GM13976 (cell line): ENCODE data around the gene GALNT9.

ENCODE experiments used
- DNase-seq: peaks from one replicate; pipeline ENCODE4 v3.0.0; 2012; ENCODE audit warnings: low spot score
- CTCF ChIP-seq: IDR thresholded peaks from 2 replicates; pipeline ENCODE4 v1.5.1; 2012; ENCODE audit warnings: borderline replicate concordance, mild to moderate bottlenecking; ENCODE audit not compliant: insufficient read depth; ENCODE audit errors: extremely low read depth, missing control alignments, control extremely low read depth
- in situ Hi-C: fragments of 300-500 bp; cut with MboI; formaldehyde crosslinking; loops from one replicate; pipeline ENCODE4 v1.12.0; 2022; ENCODE audit warnings: low sequenced_read_pairs, mixed read lengths, inconsistent platforms; ENCODE audit not compliant: unreplicated experiment

GALNT9 gene

DNA sequence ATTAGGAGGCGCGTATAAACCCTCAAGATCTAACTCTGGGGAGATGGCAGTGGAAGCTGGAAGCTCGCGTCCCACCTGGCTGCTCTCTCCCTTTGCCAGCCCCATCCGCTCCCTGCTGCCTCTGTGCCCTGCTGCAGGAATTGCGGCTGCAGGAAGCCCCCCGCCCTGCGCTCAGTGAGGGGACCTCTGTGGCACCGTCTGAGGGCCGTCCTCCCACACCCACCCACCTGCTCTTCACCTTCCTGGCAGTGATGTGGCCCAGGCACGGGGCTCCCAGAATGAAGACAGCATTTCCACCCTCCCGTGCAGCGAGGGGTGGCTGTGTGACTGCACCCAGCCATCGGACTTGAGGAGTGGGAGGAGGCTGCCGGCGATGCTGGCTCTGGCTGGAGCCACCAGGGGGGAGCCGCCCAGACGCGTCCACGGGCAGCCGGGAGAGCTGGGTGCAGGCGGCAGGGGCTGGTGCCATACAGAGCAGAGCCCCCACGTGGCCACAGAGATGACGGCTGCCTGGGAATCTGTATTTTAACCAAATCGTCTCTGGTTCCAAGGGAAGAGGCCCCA lies 28.3 kb upstream of the GALNT9 start:
- no peak for TF ChIP-seq CTCF
- in situ Hi-C loops, result no loop called here
- DNase-seq, result no peak

DNA sequence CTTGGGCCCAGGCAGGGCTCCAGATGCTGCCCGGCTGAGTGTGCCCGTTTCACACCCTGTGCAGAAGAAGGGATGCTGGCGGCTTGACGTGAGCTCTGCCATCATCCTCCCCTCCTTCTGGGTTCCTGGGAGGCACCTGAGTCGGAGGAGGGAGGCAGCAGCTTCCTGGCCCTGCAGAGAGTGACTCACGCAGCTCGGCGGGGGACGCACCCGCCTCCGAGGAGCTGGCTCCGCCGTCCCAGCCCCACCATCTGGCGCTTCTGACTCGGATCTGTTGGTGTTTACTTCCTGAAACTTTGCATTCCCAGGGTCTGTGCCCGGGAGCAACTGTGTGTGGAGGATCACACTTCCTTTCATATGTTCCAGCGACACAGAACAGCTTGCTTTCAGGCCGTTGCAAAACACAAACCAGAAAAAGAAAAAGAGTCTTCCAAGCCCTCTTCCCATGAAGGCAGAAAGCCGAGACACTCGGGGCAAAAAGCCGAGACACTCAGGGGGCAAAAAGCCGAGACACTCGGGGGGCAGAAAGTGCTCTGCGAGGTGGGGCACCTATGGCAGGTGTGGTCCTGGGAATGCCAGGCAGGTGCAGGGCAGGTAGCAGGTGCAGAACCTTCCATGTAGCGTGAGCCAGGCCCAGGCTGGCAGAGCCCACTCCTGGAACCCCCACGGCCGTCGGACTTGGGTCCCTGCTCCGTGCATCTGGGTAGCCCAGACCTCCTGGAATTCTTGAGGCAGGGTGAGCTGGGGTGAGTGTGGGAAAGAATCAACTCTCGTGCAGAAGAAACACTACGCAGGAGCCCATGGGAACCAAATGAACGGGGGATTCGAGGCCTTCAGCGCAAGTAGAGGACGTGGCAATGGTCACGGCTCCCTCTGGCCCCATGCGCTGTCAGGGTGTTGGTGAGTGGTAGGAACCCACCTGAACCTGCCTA lies 27.6 kb upstream of the GALNT9 start:
- in situ Hi-C loops, result no loop called here
- no peak for DNase-seq
- no peak for TF ChIP-seq CTCF

DNA sequence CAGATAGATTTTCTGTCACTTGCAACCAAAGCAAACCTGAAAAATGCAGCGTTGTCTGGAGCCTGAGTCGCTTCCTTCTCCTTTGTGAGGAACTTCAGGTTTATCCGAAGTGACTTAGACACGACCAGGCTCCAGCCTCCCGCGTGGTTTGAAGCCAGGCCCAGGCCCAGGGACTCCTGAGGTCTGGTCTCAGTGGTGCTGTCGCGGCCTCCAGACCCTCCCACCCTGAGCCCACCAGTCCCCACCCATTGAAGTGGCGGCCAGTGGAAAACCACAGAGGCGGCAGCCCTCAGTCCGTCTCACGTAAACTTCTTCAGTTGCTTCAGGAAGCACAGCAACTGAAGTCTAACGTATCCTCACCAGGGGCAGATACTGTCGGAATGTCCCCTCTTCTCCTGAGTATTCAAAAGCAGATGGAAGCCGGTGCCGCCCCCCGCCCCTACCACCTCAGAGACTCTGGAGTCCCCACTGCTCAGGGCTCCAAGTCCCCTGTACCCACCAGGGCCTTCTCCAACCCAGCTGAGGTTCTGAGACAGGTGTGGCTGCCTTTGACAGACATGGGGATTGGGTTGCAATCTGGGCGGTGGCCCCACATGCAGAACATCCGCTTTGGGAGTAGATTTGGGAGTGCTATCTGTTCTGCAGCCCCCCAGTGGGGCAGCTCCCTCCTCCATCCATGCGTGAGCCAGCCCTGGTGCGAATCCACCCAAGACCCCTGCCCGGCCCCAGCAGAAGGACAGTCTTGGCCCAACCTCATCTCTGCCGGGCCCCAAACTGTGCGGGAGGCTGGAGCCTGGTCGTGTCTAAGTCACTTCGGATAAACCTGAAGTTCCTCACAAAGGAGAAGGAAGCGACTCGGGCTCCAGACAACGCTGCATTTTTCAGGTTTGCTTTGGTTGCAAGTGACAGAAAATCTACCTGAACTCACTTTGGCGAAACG lies 26.6 kb upstream of the GALNT9 start:
- no peak for TF ChIP-seq CTCF
- no peak for DNase-seq
- in situ Hi-C loops, result no loop called here

DNA sequence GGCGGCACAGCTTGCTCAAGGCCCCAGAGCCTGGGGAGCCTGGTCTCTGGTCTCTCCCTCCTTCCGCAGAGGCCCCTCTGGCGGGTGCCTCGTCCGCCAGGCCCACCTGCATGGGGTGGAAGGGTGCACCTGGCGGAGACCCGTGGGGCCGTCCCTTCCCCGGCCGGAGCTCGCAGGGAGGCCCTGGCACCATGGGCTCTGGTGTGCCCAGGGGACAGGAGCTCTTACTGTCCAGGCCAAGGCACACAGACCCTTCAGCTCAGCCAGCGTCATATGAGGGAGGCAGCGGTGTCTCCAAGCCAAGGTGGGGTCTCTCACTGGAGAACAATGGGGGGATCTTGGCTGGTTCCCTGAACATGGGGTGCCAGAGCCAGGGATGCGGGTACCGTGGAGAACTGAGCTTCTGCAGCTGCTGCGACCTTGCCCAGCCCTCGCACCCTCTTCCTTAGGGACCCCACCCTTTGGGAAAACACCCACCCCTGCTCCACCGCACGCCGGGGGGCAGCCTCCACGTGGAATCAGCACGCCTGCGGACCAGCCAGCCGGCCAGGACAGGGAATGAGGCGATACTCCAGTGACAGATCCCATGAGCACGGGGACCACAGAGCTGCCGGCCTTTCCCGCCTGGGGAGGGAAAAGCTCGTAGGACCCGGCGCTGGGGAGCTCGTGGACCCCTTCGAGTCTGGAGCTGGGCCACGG lies 25.7 kb upstream of the GALNT9 start:
- no peak for TF ChIP-seq CTCF
- DNase-seq, result no peak
- in situ Hi-C loops, result no loop called here

GRCh38 chr12:132354211-132354981 lies 25.0 kb upstream of the GALNT9 start:
- no peak for DNase-seq
- in situ Hi-C loops, result no loop called here
- no peak for TF ChIP-seq CTCF
